NT2/D1 (cell line): Measurements from ENCODE around the gene AEBP2.

Experiments used
- DNase-seq: peaks from one replicate; pipeline ENCODE4 v3.0.0-alpha.2; 2011; ENCODE audit warnings: low read depth, low spot score
- H3K27me3 ChIP-seq: 2 replicates; pipeline ENCODE4 v1.6.0; 2011; ENCODE audit warnings: mild to moderate bottlenecking; ENCODE audit not compliant: insufficient read length, insufficient read depth
- H3K36me3 ChIP-seq: 2 replicates; pipeline ENCODE4 v1.6.1; 2011; ENCODE audit warnings: mild to moderate bottlenecking, low read length, mixed read lengths; ENCODE audit not compliant: insufficient read depth, insufficient read length
- H3K4me1 ChIP-seq: 2 replicates; pipeline ENCODE4 v1.5.1; 2011; ENCODE audit not compliant: insufficient read depth, insufficient read length
- H3K4me3 ChIP-seq: 2 replicates; pipeline ENCODE4 v1.5.1; 2011; ENCODE audit warnings: low read depth; ENCODE audit not compliant: insufficient read length
- H3K9ac ChIP-seq: 2 replicates; pipeline ENCODE4 v1.6.0; 2011; ENCODE audit warnings: low read depth; ENCODE audit not compliant: insufficient read length
- H3K9me3 ChIP-seq: 2 replicates; pipeline ENCODE4 v1.5.1; 2011; ENCODE audit warnings: mild to moderate bottlenecking, low read length; ENCODE audit not compliant: insufficient read depth
- SUZ12 ChIP-seq: IDR thresholded peaks from 2 replicates; pipeline ENCODE4 v1.6.1; 2011; ENCODE audit not compliant: insufficient read length, insufficient read depth; ENCODE audit errors: extremely low read depth
- YY1 ChIP-seq: IDR thresholded peaks from 2 replicates; pipeline ENCODE4 v1.6.1; 2011; ENCODE audit not compliant: insufficient read length, insufficient read depth
- ZNF274 ChIP-seq: IDR thresholded peaks from 2 replicates; pipeline ENCODE4 v1.6.1; 2011; ENCODE audit warnings: mild to moderate bottlenecking, low read depth, low read length

The AEBP2 gene

DNA sequence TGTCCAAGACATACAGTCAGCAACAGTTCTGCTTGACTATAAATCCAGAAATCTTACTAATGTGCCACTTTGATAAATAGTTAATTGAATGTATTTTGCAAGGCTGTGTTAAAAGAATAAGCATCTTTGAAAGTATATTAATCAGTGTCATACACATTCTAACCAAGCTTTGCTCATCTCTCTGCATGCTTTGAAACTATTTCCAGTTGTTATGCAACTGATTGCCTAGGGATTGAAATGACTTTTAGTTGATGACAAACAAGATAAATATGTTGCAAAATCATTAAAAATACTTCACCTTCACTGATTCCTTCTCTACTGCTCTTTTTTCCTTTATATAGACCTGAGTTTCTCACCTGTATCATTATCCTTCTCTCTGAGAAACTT, 91.3 kb downstream of the AEBP2 start:
- H3K4me1 ChIP-seq, result no peaks in the 10 kb centered on the region
- no peaks in the 10 kb centered on the region for H3K36me3 ChIP-seq
- no peak for DNase-seq
- H3K9me3 ChIP-seq, result no peaks in the 10 kb centered on the region
- no peak overlapping the region for H3K4me3 ChIP-seq
- no peak for TF ChIP-seq SUZ12
- no peak for TF ChIP-seq YY1
- no peak for TF ChIP-seq ZNF274
- H3K27me3 ChIP-seq, result no peaks in the 10 kb centered on the region
- H3K9ac ChIP-seq, result no peak overlapping the region

DNA sequence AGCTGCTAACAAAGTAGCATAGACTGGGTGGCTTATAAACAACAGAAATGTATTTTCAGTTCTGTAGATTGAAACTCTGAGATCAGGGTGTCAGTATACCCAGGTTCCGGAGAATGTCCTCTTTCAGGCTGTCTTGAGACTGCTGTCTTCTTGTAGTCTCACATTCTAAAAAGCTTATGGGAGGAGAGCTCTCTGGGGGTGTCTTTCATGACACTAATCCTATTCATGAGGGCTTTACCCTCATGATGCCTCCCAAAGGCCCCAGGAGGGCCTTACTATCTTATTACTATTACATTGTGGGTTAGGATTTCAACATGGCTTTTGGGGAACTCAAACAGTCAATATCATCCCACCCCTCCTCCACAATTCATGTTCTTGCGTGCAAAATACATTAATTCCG, 94.3 kb downstream of the AEBP2 start:
- Histone ChIP-seq H3K9me3 (peaks cover 10% of the 10 kb centered on the region; the same call in 1 of the 2 replicates), H3K36me3 (no peaks in the 10 kb centered on the region), H3K27me3 (no peaks in the 10 kb centered on the region), H3K4me3 (no peak overlapping the region), H3K9ac (no peak overlapping the region), H3K4me1 (no peaks in the 10 kb centered on the region)
- TF ChIP-seq SUZ12 (no peak), ZNF274 (no peak), YY1 (no peak)
- DNase-seq, result no peak

DNA sequence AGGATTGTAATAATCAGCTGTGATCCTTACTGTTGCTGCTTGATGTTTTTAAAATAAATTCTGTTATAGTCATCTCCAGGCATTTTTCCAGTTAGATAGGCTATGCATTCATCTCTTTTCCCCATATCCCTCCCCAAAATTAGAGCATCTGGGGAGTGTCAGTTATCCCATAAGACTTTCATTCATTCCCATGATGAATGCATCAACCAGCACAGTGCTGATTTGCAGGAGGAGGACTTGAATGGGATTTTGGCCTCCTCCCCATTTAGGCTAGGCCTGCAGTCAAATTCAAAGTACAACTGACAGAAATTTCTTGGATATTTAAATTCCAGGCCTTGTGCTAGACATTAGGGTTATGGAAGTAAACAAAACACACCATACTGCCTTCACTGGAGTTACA, 99.8 kb downstream of the AEBP2 start:
- no peak overlapping the region for H3K9ac ChIP-seq
- no peak overlapping the region for H3K4me3 ChIP-seq
- DNase-seq, result no peak
- H3K9me3 ChIP-seq, result peaks cover 10% of the 10 kb centered on the region; the same call in 1 of the 2 replicates
- H3K4me1 ChIP-seq, result no peaks in the 10 kb centered on the region
- no peak for TF ChIP-seq ZNF274
- no peak for TF ChIP-seq YY1
- no peak for TF ChIP-seq SUZ12
- H3K27me3 ChIP-seq, result no peaks in the 10 kb centered on the region
- no peaks in the 10 kb centered on the region for H3K36me3 ChIP-seq

DNA sequence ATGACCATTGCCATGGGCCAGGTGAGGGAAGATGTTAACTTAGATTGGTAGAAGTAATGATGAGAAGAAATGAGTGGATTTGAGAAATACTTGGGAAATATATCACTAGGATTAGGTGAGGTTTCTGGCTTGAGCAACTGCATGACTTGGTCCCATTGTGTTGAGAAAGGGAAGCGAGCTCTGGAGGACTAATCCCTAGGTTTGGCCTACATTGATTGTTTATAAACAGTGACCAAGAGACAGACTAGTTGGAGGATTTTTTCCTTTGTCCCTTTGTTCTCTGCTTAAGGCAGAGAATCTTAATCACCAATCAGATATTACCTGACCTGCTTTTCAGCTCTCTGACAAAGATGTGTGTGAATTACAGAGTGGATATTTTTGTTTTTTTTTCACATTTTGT, 100.5 kb downstream of the AEBP2 start:
- TF ChIP-seq YY1 (no peak), SUZ12 (no peak), ZNF274 (no peak)
- Histone ChIP-seq H3K27me3 (no peaks in the 10 kb centered on the region), H3K9me3 (peaks cover 10% of the 10 kb centered on the region; the same call in 1 of the 2 replicates), H3K9ac (no peak overlapping the region), H3K4me3 (no peak overlapping the region), H3K36me3 (no peaks in the 10 kb centered on the region), H3K4me1 (no peaks in the 10 kb centered on the region)
- no peak for DNase-seq

DNA sequence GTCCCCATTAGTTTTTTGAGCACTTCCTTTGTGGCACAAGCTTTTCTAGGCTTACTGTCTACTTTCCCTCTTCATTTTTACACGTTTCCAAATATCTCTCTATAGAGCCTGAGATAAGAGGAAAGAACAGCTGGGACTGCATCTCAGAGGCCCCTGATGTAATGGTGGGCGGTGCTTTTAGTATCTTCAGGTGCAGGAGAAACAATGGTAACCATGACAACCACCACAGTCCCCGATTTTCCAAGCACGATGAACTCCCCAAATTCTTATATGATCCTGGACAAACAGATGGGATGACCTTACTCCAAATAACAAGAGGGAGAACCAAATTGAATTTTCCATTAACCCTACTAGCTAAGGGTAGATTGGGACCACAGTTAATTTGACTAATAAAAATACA, 103.3 kb downstream of the AEBP2 start:
- H3K9ac ChIP-seq, result no peak overlapping the region
- H3K27me3 ChIP-seq, result no peaks in the 10 kb centered on the region
- H3K9me3 ChIP-seq, result no peaks in the 10 kb centered on the region
- no peaks in the 10 kb centered on the region for H3K36me3 ChIP-seq
- H3K4me1 ChIP-seq, result no peaks in the 10 kb centered on the region
- no peak for DNase-seq
- H3K4me3 ChIP-seq, result no peak overlapping the region
- no peak for TF ChIP-seq YY1
- TF ChIP-seq ZNF274, result no peak

DNA sequence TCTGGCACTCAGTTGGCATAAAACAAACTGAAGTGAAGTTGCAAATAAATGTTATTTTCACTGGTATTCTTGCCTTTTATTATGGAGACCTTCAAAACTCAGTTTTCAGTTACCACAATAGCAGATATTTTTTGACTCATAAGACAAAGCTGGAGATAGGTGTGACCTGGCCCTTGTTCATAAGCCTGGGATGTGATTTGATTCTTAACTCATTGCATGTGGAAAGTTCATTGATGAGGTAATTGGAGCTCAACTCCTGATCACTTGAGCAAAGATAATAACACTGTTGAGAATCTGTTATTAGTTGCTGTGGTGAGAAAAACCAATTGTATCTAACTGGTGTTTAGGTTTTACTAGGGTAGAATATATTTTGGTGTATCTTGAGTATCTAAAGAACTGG, 105.1 kb downstream of the AEBP2 start:
- H3K27me3 ChIP-seq, result no peaks in the 10 kb centered on the region
- DNase-seq, result no peak
- no peaks in the 10 kb centered on the region for H3K4me1 ChIP-seq
- no peak overlapping the region for H3K4me3 ChIP-seq
- no peak overlapping the region for H3K9ac ChIP-seq
- H3K9me3 ChIP-seq, result no peaks in the 10 kb centered on the region
- TF ChIP-seq SUZ12, result no peak
- no peak for TF ChIP-seq YY1
- no peak for TF ChIP-seq ZNF274
- no peaks in the 10 kb centered on the region for H3K36me3 ChIP-seq

DNA sequence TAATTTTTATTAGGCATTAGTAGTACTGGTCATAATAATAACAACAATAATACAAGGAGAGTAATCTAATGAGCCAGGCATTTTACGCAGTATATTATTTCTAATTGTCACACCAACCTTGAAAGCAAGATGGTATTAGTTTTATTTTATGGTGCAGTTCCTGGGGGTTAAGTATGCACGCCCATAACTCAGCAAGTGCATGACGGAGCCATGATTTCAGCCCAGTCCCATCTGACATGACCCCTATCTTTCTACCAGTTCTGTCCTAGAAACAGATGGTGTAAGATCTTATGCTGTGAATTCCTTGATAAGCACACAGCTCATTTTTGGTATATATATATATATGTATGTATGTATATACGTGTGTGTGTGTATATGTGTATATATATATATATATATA, 106.0 kb downstream of the AEBP2 start:
- H3K4me3 ChIP-seq, result no peak overlapping the region
- no peak for DNase-seq
- no peak for TF ChIP-seq ZNF274
- TF ChIP-seq YY1, result no peak
- TF ChIP-seq SUZ12, result no peak
- H3K27me3 ChIP-seq, result no peaks in the 10 kb centered on the region
- no peaks in the 10 kb centered on the region for H3K9me3 ChIP-seq
- H3K4me1 ChIP-seq, result no peaks in the 10 kb centered on the region
- no peak overlapping the region for H3K9ac ChIP-seq
- no peaks in the 10 kb centered on the region for H3K36me3 ChIP-seq

DNA sequence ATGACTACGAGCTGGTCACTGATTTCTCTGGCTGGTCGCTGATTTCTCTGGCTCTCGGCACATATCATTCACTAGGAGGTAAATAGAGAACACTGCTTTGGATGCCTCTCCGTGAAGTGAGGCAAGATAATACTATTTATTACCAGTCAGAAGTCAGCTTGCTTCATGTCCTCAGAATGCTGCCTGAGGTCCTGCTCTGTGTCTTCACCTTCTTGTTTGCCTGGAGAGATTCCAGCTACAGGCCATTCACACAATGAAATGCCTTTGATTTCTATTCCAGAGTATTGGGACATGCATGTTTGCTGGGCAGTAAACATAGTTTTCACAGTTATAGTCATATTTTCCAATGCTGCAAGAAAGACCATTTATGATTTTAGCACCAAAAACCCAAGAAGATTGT, 106.7 kb downstream of the AEBP2 start:
- no peaks in the 10 kb centered on the region for H3K36me3 ChIP-seq
- TF ChIP-seq SUZ12 (no peak), ZNF274 (no peak), YY1 (no peak)
- H3K4me3 ChIP-seq, result no peak overlapping the region
- no peaks in the 10 kb centered on the region for H3K4me1 ChIP-seq
- H3K9ac ChIP-seq, result no peak overlapping the region
- no peak for DNase-seq
- H3K27me3 ChIP-seq, result no peaks in the 10 kb centered on the region
- no peaks in the 10 kb centered on the region for H3K9me3 ChIP-seq
